HuH-7 (cell line): Measurements from ENCODE around the gene UBASH3B.

ENCODE experiments used
- DNase-seq: peaks from one replicate; pipeline ENCODE4 v3.0.0; 2011; ENCODE audit warnings: low spot score

UBASH3B gene

GRCh38 chr11:122647736-122648275, 7.7 kb upstream of the UBASH3B start:
- no peak for DNase-seq

- no peak for DNase-seq
Observed at GRCh38 chr11:122649116-122649515, 6.4 kb upstream of the UBASH3B start.

GRCh38 chr11:122650619-122651018, 4.9 kb upstream of the UBASH3B start:
- no peak for DNase-seq

- DNase-seq = no peak
Observed at GRCh38 chr11:122652495-122652894, 3.0 kb upstream of the UBASH3B start.

- no peak for DNase-seq
Observed at GRCh38 chr11:122653916-122654585, 1.5 kb upstream of the UBASH3B start.

- DNase-seq = peak; percentile 39
Observed at GRCh38 chr11:122656073-122656630, 630 bp downstream of the UBASH3B start.

GRCh38 chr11:122656631-122657101, 1.1 kb downstream of the UBASH3B start:
- DNase-seq = peak; percentile 25

- DNase-seq = no peak
Observed at GRCh38 chr11:122659676-122660554, 4.4 kb downstream of the UBASH3B start.

- no peak for DNase-seq
Observed at GRCh38 chr11:122661182-122661945, 5.8 kb downstream of the UBASH3B start.

- no peak for DNase-seq
Observed at GRCh38 chr11:122663056-122663740, 7.7 kb downstream of the UBASH3B start.

- no peak for DNase-seq
Observed at GRCh38 chr11:122663764-122664163, 8.2 kb downstream of the UBASH3B start.

GRCh38 chr11:122664188-122664587, 8.7 kb downstream of the UBASH3B start:
- DNase-seq = no peak

- no peak for DNase-seq
Observed at GRCh38 chr11:122665861-122666260, 10.3 kb downstream of the UBASH3B start.

GRCh38 chr11:122666743-122667142, 11.2 kb downstream of the UBASH3B start:
- no peak for DNase-seq

GRCh38 chr11:122668562-122669090, 13.1 kb downstream of the UBASH3B start:
- DNase-seq = no peak

GRCh38 chr11:122670131-122670530, 14.6 kb downstream of the UBASH3B start:
- DNase-seq = no peak

- DNase-seq = no peak
Observed at GRCh38 chr11:122671400-122671891, 15.9 kb downstream of the UBASH3B start.

- DNase-seq = no peak
Observed at GRCh38 chr11:122672892-122673291, 17.4 kb downstream of the UBASH3B start.

GRCh38 chr11:122673701-122674100, 18.2 kb downstream of the UBASH3B start:
- DNase-seq = no peak

- DNase-seq = no peak
Observed at GRCh38 chr11:122676638-122677037, 21.1 kb downstream of the UBASH3B start.

GRCh38 chr11:122677256-122677655, 21.7 kb downstream of the UBASH3B start:
- DNase-seq = no peak
